Right lobe of liver (tissue), 6 donors: ENCODE results near the gene EPHA2. TPM values are rescaled to one million over a fixed set of nuclear protein-coding genes. Genes with fewer than 3 reads are reported as not detected.

Source experiments
- ATAC-seq, 4 donors: fragments of 200-7000 bp; cut with Tn5 transposase; one replicate each; pipeline ENCODE4 v1.9.1; 2020; ENCODE audit warnings: mild to moderate bottlenecking in 4 of 4, moderate library complexity in 4 of 4
- DNase-seq, 3 donors: peaks; one replicate each; pipeline ENCODE4 v3.0.0-alpha.2; 2020
- H3K27ac ChIP-seq, 3 donors: fragments of 200-600 bp; one replicate each; pipeline ENCODE4 v1.8.0; 2022
- H3K27me3 ChIP-seq, 2 donors: fragments of 200-600 bp; one replicate each; pipeline ENCODE4 v1.8.0; 2022
- H3K36me3 ChIP-seq, 4 donors: fragments of 200-600 bp; sonication (generic) in 1 of 4; one replicate each; pipeline versions ENCODE4 v1.5.1 to v1.8.0; 2017 to 2022; ENCODE audit warnings: control low read depth in 1 of 4
- H3K4me1 ChIP-seq, 4 donors: fragments of 200-600 bp; sonication (generic) in 1 of 4; one replicate each; pipeline versions ENCODE4 v1.5.1 to v1.8.0; 2017 to 2022; ENCODE audit warnings: control low read depth in 1 of 4
- H3K4me3 ChIP-seq, 3 donors: fragments of 200-600 bp; one replicate each; pipeline ENCODE4 v1.8.0; 2022
- H3K9me3 ChIP-seq, 4 donors: fragments of 200-600 bp; sonication (generic) in 1 of 4; one replicate each; pipeline versions ENCODE4 v1.5.1 to v1.8.0; 2017 to 2022; ENCODE audit warnings: control low read depth in 1 of 4
- POLR2A ChIP-seq: fragments of 450-650 bp; IDR thresholded peaks from one replicate; pipeline ENCODE4 v1.6.1; 2017; ENCODE audit warnings: antibody characterized with exemption, mild to moderate bottlenecking
- WGBS: methylation state at CpG from one replicate; pipeline ENCODE4 v1.1.6; 2018; ENCODE audit warnings: low coverage, low lambda C conversion rate; ENCODE audit not compliant: insufficient coverage; ENCODE audit errors: missing lambda C conversion rate; 5-methylcytosine and 5-hydroxymethylcytosine counted together
- intact Hi-C, 2 donors: fragments of 100-400 bp; cut with DNase I; formaldehyde crosslinking; loops; one replicate each; pipeline versions ENCODE4 v1.11.2 to v1.14.1; 2022
- total RNA-seq, 6 experiments: library from RNA; depleted of rRNA in 2 of 6; stranded (reverse); fragments of >200 nt in 2 of 6; fragmentation: NEBNext Ultra II Directional in 3 of 6; extraction: Animal tissue kit (Norgen Biotek cat#: 25700) in 3 of 6; gene quantifications; one replicate each; pipeline versions ENCODE4 v1.1.0 to v1.2.4, GENCODE V29; 2016 to 2023
- TF ChIP-seq, protein P1 (sequence below), 4 donors: fragments of 200-600 bp in 3 of 4; fragments of 450-650 bp in 1 of 4; IDR thresholded peaks; one replicate each; pipeline versions ENCODE4 v1.5.1 to v1.8.0; 2016 to 2022; ENCODE audit warnings: antibody characterized with exemption in 4 of 4, mild to moderate bottlenecking in 2 of 4
- donor health status: DM: no; HTN: yes; CAD: no.
- donor health status: DM: no; HTN: no; CAD: no.
- donor health status: DM: no; HTN: no; CAD: no.
- donor health status: DM: no; HTN: yes; CAD: no.
- donor health status: DM: no; HTN: yes; CAD: no.

The EPHA2 gene
- total RNA-seq, 6 experiments from 2014 or later = 6.0 to 14.7 (median 10.8) TPM

DNA sequence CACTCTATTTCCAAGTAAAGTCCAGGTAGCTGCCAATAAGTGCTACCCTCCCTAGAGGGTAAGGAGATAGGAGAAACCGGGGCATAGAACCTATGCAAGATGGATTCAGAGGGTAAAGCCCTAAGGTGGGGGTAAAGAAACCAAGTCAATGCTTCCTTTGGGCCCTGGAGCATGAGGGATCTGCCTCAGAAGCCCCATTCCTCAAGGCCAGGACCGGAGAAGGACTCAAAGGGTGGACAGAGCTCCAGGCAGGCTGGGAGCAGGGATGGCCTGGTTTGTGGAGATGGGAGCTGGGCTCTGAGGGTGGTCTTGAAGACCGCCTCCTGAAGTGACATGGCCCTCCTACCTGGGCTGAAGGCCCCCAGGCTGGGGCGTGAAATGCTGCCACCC lies 3.9 kb downstream of the EPHA2 start:
- intact Hi-C loops = no loop called here
- no peaks in the 10 kb centered on the region for H3K27me3 ChIP-seq
- H3K9me3 ChIP-seq = no peaks in the 10 kb centered on the region
- H3K4me3 ChIP-seq = no peak overlapping the region
- DNase-seq (no peak), ATAC-seq (no peak)
- WGBS = 93% methylated on average over 2 of the region's 4 CpGs
- peak overlapping the region in 2 of 3 donors; percentile 8 to 47 for H3K27ac ChIP-seq
- TF ChIP-seq POLR2A = no peak
- TF ChIP-seq, protein P1, sequence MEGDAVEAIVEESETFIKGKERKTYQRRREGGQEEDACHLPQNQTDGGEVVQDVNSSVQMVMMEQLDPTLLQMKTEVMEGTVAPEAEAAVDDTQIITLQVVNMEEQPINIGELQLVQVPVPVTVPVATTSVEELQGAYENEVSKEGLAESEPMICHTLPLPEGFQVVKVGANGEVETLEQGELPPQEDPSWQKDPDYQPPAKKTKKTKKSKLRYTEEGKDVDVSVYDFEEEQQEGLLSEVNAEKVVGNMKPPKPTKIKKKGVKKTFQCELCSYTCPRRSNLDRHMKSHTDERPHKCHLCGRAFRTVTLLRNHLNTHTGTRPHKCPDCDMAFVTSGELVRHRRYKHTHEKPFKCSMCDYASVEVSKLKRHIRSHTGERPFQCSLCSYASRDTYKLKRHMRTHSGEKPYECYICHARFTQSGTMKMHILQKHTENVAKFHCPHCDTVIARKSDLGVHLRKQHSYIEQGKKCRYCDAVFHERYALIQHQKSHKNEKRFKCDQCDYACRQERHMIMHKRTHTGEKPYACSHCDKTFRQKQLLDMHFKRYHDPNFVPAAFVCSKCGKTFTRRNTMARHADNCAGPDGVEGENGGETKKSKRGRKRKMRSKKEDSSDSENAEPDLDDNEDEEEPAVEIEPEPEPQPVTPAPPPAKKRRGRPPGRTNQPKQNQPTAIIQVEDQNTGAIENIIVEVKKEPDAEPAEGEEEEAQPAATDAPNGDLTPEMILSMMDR (IDR thresholded peaks at IDR 0.05) = no peak
- H3K36me3 ChIP-seq = peaks cover 0 to 17% (median 9%) of the 10 kb centered on the region in 4 donors
- peaks cover 0 to 22% (median 7%) of the 10 kb centered on the region in 4 donors for H3K4me1 ChIP-seq

DNA sequence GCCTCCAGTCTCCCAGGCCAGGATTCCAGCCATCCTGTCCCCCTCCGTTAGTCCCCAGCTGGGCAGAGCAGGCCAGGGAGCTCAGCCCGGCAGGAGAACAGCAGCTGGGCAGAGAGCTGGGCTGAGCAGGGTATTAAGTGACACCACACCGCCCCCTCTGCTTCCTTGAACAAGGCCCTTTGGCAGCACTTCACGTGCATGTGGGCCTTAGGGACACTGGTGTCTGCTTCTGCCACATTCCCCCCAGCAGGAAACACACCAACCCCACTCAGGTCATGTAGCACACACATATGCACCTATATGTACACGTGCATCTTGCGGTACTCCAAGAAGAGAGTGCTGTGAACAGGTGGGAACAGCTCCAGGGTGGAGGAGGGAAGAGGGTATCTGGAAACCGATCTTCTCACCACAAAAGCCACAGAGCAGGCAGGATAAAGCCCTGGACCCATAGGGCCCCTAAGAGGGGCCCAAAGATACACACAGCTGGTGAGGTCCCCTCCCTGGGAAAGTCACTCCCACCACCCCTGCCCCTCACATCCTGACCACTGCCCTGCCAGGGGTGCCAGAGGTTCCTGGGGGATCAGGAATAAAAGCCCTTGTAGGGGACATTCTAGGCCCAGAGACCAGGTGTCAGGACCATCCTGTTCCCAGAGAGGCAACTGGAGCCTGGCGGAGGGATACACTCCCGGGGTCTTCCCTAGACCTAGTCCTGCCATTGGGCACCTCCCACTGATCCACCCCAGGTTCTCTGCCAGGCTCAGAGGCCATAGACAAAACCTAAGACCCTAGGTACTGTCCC lies 4.5 kb downstream of the EPHA2 start:
- ATAC-seq (no peak), DNase-seq (no peak)
- WGBS = 17% methylated on average over 2 of the region's 9 CpGs
- H3K4me1 ChIP-seq = peaks cover 0 to 22% (median 8%) of the 10 kb centered on the region in 4 donors
- no peaks in the 10 kb centered on the region for H3K9me3 ChIP-seq
- no peaks in the 10 kb centered on the region for H3K27me3 ChIP-seq
- TF ChIP-seq, protein P1 (IDR thresholded peaks at IDR 0.05) = no peak
- no peak for TF ChIP-seq POLR2A
- intact Hi-C loops = no loop called here
- peaks cover 0 to 17% (median 9%) of the 10 kb centered on the region in 4 donors for H3K36me3 ChIP-seq
- H3K27ac ChIP-seq = peak overlapping the region; percentile 8 to 47 (median 10)
- no peak overlapping the region for H3K4me3 ChIP-seq

DNA sequence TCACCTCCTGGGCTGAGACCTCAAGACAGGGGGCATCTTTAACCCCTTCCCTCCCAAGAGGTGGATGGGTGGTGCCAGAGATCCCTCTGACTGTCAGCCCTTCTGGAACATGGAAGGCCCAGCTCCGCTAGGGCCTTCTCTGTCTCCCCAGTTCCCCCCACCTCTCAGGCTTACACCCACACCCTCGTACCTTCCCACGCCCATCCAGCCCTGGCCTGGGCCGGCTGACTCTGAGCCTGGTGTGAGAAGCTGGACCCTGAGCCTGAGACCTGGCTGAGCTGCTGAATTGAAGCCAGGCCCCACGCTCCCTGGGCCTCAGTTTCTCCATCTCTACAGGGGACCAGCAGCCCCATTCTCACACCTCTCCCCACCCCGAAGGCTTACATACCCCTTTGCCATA lies 5.4 kb downstream of the EPHA2 start:
- intact Hi-C loops = no loop called here
- TF ChIP-seq POLR2A = no peak
- TF ChIP-seq, protein P1 (IDR thresholded peaks at IDR 0.05) = no peak
- no CpG with 5 or more reads among the region's 6 CpGs for WGBS
- no peaks in the 10 kb centered on the region for H3K9me3 ChIP-seq
- peaks cover 0 to 17% (median 9%) of the 10 kb centered on the region in 4 donors for H3K36me3 ChIP-seq
- H3K4me3 ChIP-seq = no peak overlapping the region
- no peaks in the 10 kb centered on the region for H3K27me3 ChIP-seq
- peak overlapping the region in 2 of 3 donors; percentile 8 to 10 for H3K27ac ChIP-seq
- DNase-seq (no peak), ATAC-seq (no peak)
- H3K4me1 ChIP-seq = peaks cover 0 to 21% (median 10%) of the 10 kb centered on the region in 4 donors

DNA sequence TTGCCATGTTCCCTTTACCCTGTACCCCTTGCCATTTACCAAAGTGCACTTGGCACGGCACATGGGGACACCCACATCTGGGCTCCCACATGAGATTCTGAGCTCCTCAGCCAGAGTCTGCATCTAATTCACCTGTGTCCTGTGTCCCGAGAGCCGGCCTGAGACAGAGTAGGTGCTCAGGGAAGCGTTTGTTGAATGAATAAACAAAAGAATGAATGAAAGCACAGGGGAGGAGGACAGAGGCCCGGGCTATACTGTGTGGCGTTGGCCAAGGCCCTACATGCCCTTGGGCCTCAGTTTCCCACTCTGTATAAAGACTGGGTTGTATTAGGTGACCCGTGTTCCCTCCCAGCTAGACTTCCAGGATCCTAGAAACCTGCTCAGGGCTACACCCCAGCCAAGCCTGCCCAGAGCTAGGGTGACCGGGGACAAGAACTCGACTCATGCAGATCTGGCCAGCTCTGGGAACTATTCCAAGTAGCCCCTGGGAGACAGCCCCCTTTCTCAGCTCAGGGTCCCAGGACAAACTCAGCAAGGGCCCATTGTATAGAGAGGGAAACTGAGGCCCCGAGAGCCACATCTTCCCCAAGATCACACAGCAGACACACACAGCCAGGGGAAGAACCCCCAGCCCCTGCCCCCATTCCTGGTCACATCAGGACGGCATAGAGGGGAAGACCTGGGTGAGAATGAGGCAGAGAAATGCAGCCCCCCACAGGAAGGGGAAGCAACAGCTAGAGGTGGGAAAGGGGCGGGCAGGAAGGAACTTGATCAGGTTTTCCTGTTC lies 6.0 kb downstream of the EPHA2 start:
- Histone ChIP-seq H3K4me1 (peaks cover 0 to 27% (median 13%) of the 10 kb centered on the region in 4 donors), H3K4me3 (no peak overlapping the region), H3K9me3 (no peaks in the 10 kb centered on the region), H3K27ac (no peak overlapping the region), H3K27me3 (no peaks in the 10 kb centered on the region), H3K36me3 (peaks cover 0 to 17% (median 9%) of the 10 kb centered on the region in 4 donors)
- WGBS = 49% methylated on average over 3 of the region's 12 CpGs
- no peak for ATAC-seq
- intact Hi-C loops = loop anchor here in 1 of 2 donors (10.0 kb wide), 1 partner anchor 85 kb away; no protein-coding TSS in a partner anchor
- DNase-seq = no peak
- TF ChIP-seq, protein P1 (IDR thresholded peaks at IDR 0.05) = no peak
- no peak for TF ChIP-seq POLR2A
